Endothelial cell of umbilical vein (primary cell): ENCODE results near the gene KCNMB2. TPM values are rescaled to one million over a fixed set of nuclear protein-coding genes. Genes with fewer than 3 reads are reported as not detected.

Source experiments
- BruUV-seq: library from RNA; stranded (reverse); fragments of 400-500 nt; replicated peaks from 2 replicates; lab custom pipeline; 2021; lab: Mats Ljungman, UMichigan
- CTCF ChIA-PET: fragments of 300-600, 350-600 bp; sonication (Branson Sonifier 250); formaldehyde crosslinking; loops from one replicate; lab custom pipeline; 2021; ENCODE audit warnings: antibody characterized with exemption, inconsistent platforms; lab: Charles Lee
- POLR2A ChIA-PET: fragments of 300-600, 350-600 bp; sonication (Branson Sonifier 250); formaldehyde crosslinking; loops from one replicate; lab custom pipeline; 2021; ENCODE audit warnings: antibody characterized with exemption, inconsistent platforms; lab: Charles Lee
- DNase-seq: peaks from one replicate; pipeline ENCODE4 v3.0.0-alpha.2; 2011; ENCODE audit warnings: low read depth, low spot score
- FAIRE-seq: peaks from 2 replicates; lab custom pipeline; 2011; peaks lifted over from hg19 to GRCh38; lab: Jason Lieb, UNC
- H2AFZ ChIP-seq: 2 replicates; pipeline ENCODE4 v1.6.0; 2012; ENCODE audit warnings: low read depth, low read length, control low read depth, inconsistent platforms
- H3K27ac ChIP-seq: 2 replicates; pipeline ENCODE4 v1.5.1; 2011; ENCODE audit warnings: low read depth, mild to moderate bottlenecking, control low read depth, low read length, moderate library complexity; ENCODE audit not compliant: insufficient read depth
- H3K27me3 ChIP-seq, 2 experiments: 2 replicates each; pipeline versions ENCODE4 v1.6.0 to v1.6.1; 2011; ENCODE audit warnings: low read length in 2 of 2, mixed read lengths in 1 of 2; ENCODE audit not compliant: control insufficient read depth in 2 of 2, insufficient read depth in 2 of 2
- H3K36me3 ChIP-seq, 2 experiments: 2 replicates in 1 of 2; 3 replicates in 1 of 2; pipeline ENCODE4 v1.5.1; 2011; ENCODE audit warnings: low read length in 2 of 2, mild to moderate bottlenecking in 1 of 2, moderate library complexity in 1 of 2; ENCODE audit not compliant: control insufficient read depth in 2 of 2, insufficient read depth in 2 of 2; ENCODE audit errors: extremely low read depth in 1 of 2
- H3K4me1 ChIP-seq: 3 replicates; pipeline ENCODE4 v1.5.1; 2011; ENCODE audit warnings: mild to moderate bottlenecking, low read length; ENCODE audit not compliant: control insufficient read depth, insufficient read depth; ENCODE audit errors: extremely low read depth
- H3K4me2 ChIP-seq: 2 replicates; pipeline ENCODE4 v1.6.1; 2011; ENCODE audit warnings: low read length, control low read depth, mixed read lengths; ENCODE audit not compliant: insufficient read depth
- H3K4me3 ChIP-seq, 3 experiments: fragments of 200-600 bp in 1 of 3; sonication (generic), shearing (Covaris generic) in 1 of 3; replicated peaks in 1 of 3; 2 replicates each; pipeline ENCODE4 v1.5.1; 2011 to 2016; ENCODE audit warnings: control low read depth in 3 of 3, low read length in 3 of 3, mild to moderate bottlenecking in 2 of 3, inconsistent platforms in 1 of 3, low read depth in 1 of 3, moderate library complexity in 1 of 3; ENCODE audit not compliant: insufficient read depth in 1 of 3
- H3K79me2 ChIP-seq: 2 replicates; pipeline ENCODE4 v1.6.0; 2012; ENCODE audit warnings: low read length, inconsistent platforms; ENCODE audit not compliant: control insufficient read depth, insufficient read depth
- H3K9ac ChIP-seq: replicated peaks from 2 replicates; pipeline ENCODE3; 2011; ENCODE audit warnings: low read length, control low read depth; ENCODE audit not compliant: insufficient read depth; ENCODE audit errors: extremely low read depth
- H3K9me1 ChIP-seq: replicated peaks from 3 replicates; pipeline ENCODE4 v1.6.0; 2011; ENCODE audit warnings: mild to moderate bottlenecking, low read length; ENCODE audit not compliant: control insufficient read depth, insufficient read depth; ENCODE audit errors: extremely low read depth
- H3K9me3 ChIP-seq: replicated peaks from 2 replicates; pipeline ENCODE4 v1.5.1; 2012; ENCODE audit warnings: low read length, inconsistent platforms; ENCODE audit not compliant: control insufficient read depth, insufficient read depth
- H4K20me1 ChIP-seq: replicated peaks from 2 replicates; pipeline ENCODE3; 2011; ENCODE audit warnings: mild to moderate bottlenecking, low read length; ENCODE audit not compliant: control insufficient read depth, insufficient read depth; ENCODE audit errors: extremely low read depth
- EZH2 ChIP-seq: IDR thresholded peaks from 2 replicates; pipeline ENCODE4 v1.6.1; 2012; ENCODE audit warnings: borderline replicate concordance, low read depth, mild to moderate bottlenecking, moderate library complexity, low read length, inconsistent platforms; ENCODE audit not compliant: severe bottlenecking
- FOS ChIP-seq: IDR thresholded peaks from 2 replicates; pipeline ENCODE4 v1.6.1; 2011; ENCODE audit warnings: mild to moderate bottlenecking, low read length, moderate library complexity, borderline replicate concordance; ENCODE audit not compliant: insufficient read depth
- GATA2 ChIP-seq: IDR thresholded peaks from 2 replicates; pipeline ENCODE4 v1.7.0; 2011; ENCODE audit warnings: low read depth, mild to moderate bottlenecking, moderate library complexity, mixed read lengths, low read length; ENCODE audit not compliant: insufficient read length, insufficient read depth
- JUN ChIP-seq: IDR thresholded peaks from 2 replicates; pipeline ENCODE4 v1.6.1; 2011; ENCODE audit warnings: borderline replicate concordance, low read depth; ENCODE audit not compliant: insufficient read length, insufficient read depth
- MYC ChIP-seq: IDR thresholded peaks from one replicate; pipeline ENCODE4 v1.6.1; 2011; ENCODE audit warnings: mild to moderate bottlenecking, low read depth, low read length
- POLR2A ChIP-seq: IDR thresholded peaks from 2 replicates; pipeline ENCODE4 v1.6.1; 2012; ENCODE audit warnings: low read depth, mild to moderate bottlenecking, control low read depth, low read length
- POLR2AphosphoS5 ChIP-seq: IDR thresholded peaks from 2 replicates; pipeline ENCODE4 v1.6.1; 2012; ENCODE audit warnings: low read depth, mild to moderate bottlenecking, control low read depth, low read length, moderate library complexity; ENCODE audit not compliant: insufficient read depth
- dilution Hi-C: fragments of 300-500 bp; cut with MboI; formaldehyde crosslinking; loops from one replicate; pipeline ENCODE4 v1.15.0; 2019; ENCODE audit warnings: low sequenced_read_pairs; ENCODE audit not compliant: extremely low pct_ligation_motif_present
- intact Hi-C: fragments of 100-400 bp; cut with micrococcal nuclease; formaldehyde crosslinking; loops from one replicate; pipeline ENCODE4 v1.10.0; 2022
- polyA plus RNA-seq, 4 experiments: library from polyadenylated mRNA; depleted of rRNA in 3 of 4; stranded (reverse) in 3 of 4; unstranded in 1 of 4; fragments of >200 nt; gene quantifications; 2 replicates each; pipeline versions ENCODE4 v1.2.1 to v1.2.3, GENCODE V29; 2011 to 2012; ENCODE audit warnings: missing spikeins in 1 of 4
- total RNA-seq: library from RNA; stranded (reverse); gene quantifications from 2 replicates; pipeline ENCODE4 v1.2.3, GENCODE V29; 2021
- TF ChIP-seq, protein P1 (sequence below): IDR thresholded peaks from 2 replicates; pipeline ENCODE4 v1.6.1; 2011; ENCODE audit not compliant: insufficient read depth, insufficient read length
- TF ChIP-seq, protein P2 (sequence below), 2 donors: IDR thresholded peaks; 1 replicate in 1 of 2; 2 replicates in 1 of 2; pipeline ENCODE4 v1.5.1; 2011; ENCODE audit warnings: low read length in 2 of 2, mild to moderate bottlenecking in 2 of 2, moderate library complexity in 2 of 2, control low read depth in 1 of 2, inconsistent platforms in 1 of 2, low read depth in 1 of 2; ENCODE audit not compliant: insufficient read depth in 1 of 2; ENCODE audit errors: extremely low read depth in 1 of 2

Gene KCNMB2
- total and polyA plus RNA-seq, 2 donors (not counting 3 experiments of a cell fraction or from before 2014, with no cell fraction given), result not detected

DNA sequence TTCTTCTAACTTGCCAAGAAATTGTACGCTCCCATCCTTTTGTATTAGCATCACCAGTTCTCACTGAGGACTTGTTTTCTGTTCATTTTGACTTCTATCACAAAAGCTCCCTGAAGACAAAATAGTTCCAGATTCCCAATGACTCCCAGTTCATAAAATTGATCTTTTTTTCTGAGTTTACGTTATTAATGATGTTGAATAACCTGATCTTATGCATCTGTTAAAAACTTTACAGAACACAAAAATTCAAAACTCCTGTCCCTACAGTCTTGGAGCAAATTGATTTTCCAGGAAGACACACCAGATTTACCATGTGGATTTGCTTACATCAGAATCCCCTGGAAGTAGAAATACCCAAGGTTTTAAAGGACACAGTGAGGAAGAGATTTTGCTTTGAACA lies 8.3 kb upstream of the KCNMB2 start:
- Histone ChIP-seq H3K4me2 (no peak overlapping the region), H2AFZ (no peak overlapping the region), H3K9me1 (no peaks in the 10 kb centered on the region), H3K4me3 (no peak overlapping the region), H3K36me3 (no peaks in the 10 kb centered on the region), H3K9me3 (no peaks in the 10 kb centered on the region), H3K27me3 (no peaks in the 10 kb centered on the region), H3K79me2 (no peaks in the 10 kb centered on the region), H3K27ac (no peak overlapping the region), H3K4me1 (peaks cover 16% of the 10 kb centered on the region), H4K20me1 (no peaks in the 10 kb centered on the region), H3K9ac (no peak overlapping the region)
- DNase-seq (no peak), FAIRE-seq (no peak)
- intact Hi-C loops (no loop called here), dilution Hi-C loops (no loop called here)
- TF ChIP-seq JUN, result no peak
- no peak for TF ChIP-seq POLR2A
- no peak for TF ChIP-seq GATA2
- TF ChIP-seq FOS, result no peak
- TF ChIP-seq EZH2, result no peak
- TF ChIP-seq POLR2AphosphoS5, result no peak
- no peak for TF ChIP-seq MYC
- TF ChIP-seq, protein P1, sequence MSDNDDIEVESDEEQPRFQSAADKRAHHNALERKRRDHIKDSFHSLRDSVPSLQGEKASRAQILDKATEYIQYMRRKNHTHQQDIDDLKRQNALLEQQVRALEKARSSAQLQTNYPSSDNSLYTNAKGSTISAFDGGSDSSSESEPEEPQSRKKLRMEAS, result no peak
- TF ChIP-seq, protein P2, sequence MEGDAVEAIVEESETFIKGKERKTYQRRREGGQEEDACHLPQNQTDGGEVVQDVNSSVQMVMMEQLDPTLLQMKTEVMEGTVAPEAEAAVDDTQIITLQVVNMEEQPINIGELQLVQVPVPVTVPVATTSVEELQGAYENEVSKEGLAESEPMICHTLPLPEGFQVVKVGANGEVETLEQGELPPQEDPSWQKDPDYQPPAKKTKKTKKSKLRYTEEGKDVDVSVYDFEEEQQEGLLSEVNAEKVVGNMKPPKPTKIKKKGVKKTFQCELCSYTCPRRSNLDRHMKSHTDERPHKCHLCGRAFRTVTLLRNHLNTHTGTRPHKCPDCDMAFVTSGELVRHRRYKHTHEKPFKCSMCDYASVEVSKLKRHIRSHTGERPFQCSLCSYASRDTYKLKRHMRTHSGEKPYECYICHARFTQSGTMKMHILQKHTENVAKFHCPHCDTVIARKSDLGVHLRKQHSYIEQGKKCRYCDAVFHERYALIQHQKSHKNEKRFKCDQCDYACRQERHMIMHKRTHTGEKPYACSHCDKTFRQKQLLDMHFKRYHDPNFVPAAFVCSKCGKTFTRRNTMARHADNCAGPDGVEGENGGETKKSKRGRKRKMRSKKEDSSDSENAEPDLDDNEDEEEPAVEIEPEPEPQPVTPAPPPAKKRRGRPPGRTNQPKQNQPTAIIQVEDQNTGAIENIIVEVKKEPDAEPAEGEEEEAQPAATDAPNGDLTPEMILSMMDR (IDR thresholded peaks at IDR 0.05; ENCODE audit: extremely low read depth in 1 of 2, insufficient read depth in 1 of 2, low read depth in 1 of 2, low read length in 2 of 2), result no peak
- CTCF ChIA-PET, result no interaction called here
- no TSS peak for BruUV-seq
- POLR2A ChIA-PET, result no interaction called here
